Measurements from ENCODE around the gene UBE2M. TPM values are rescaled to one million over a fixed set of nuclear protein-coding genes. Genes with fewer than 3 reads are reported as not detected.

UBE2M gene
- 43.7 and 64.5 TPM in 2 replicates for total RNA-seq (2014; rRNA removed; shearing (Covaris generic))
- polyA plus RNA-seq (2016; fragmentation: Nextera tagmentation; extraction: Ambion mirVana), result 27.6 and 39.8 TPM in 2 replicates
- long read RNA-seq, partial matches to known transcripts, result 0 of 5 reads
- long read RNA-seq, other reads (novel, unspliced or antisense), result 2 of 5 reads

GRCh38 chr19:58558066-58558622 is at the start of gene UBE2M:
TSS of gene UBE2M (minus strand) at chr19:58558611. CDS start at chr19:58558381, 230 bp downstream.
- Histone ChIP-seq H2AFZ (no peak within 1 kb of the TSS), H3K4me3 (peak within 1 kb of the TSS; percentile 84)
- ATAC-seq, result no peak

More at GRCh38 chr19:58558066-58558622, at the start of gene UBE2M:
- peak; percentile 63 for DNase-seq (ENCODE audit: low spot score)
- H3K27me3 ChIP-seq (ENCODE audit: insufficient read depth), result peaks cover 32% of the 10 kb centered on the region
- Mint-ChIP-seq H3K27me3 (ENCODE audit: insufficient read depth, low read depth, poor library complexity) (peaks cover 64% of the 10 kb centered on the region), H3K36me3 (ENCODE audit: low read depth) (peaks cover 39% of the 10 kb centered on the region), H3K27ac (peak within 1 kb of the TSS; percentile 100), H3K4me1 (peaks cover 45% of the 10 kb centered on the region), H3K9me3 (peaks cover 8% of the 10 kb centered on the region; the same call in 2 of the 3 replicates), H3K4me3 (peak within 1 kb of the TSS; percentile 97)
- H3K79me2 ChIP-seq (replicated peaks; ENCODE audit: insufficient read depth), result peaks cover 20% of the 10 kb centered on the region
- H3K4me1 ChIP-seq (ENCODE audit: insufficient read depth), result peaks cover 23% of the 10 kb centered on the region
- peaks cover 54% of the 10 kb centered on the region for H3F3A ChIP-seq (replicated peaks; ENCODE audit: low read depth)
- peak within 1 kb of the TSS; percentile 98 for H3K4me2 ChIP-seq
- peak within 1 kb of the TSS; percentile 98 for H3K27ac ChIP-seq (ENCODE audit: low read depth)
- no peaks in the 10 kb centered on the region; the same call in 1 of the 2 replicates for H4K20me1 ChIP-seq (replicated peaks; ENCODE audit: insufficient read depth)
- H3K36me3 ChIP-seq (ENCODE audit: insufficient read depth), result 0 out of 2 replicates have a peak, but pooled peaks cover 2% of the 10 kb centered on the region
- TF ChIP-seq CTCF (conservative IDR thresholded peaks at IDR 0.05; ENCODE audit: low read depth in 2 of 2) (no peak), NANOG (IDR thresholded peaks at IDR 0.05; ENCODE audit: borderline replicate concordance) (no peak), STAT1 (IDR thresholded peaks at IDR 0.05; ENCODE audit: unreplicated experiment) (no peak), ZNF114 (CRISPR knock-in tag; IDR thresholded peaks at IDR 0.05) (no peak), CREB1 (CRISPR knock-in tag; IDR thresholded peaks at IDR 0.05; ENCODE audit: low read depth) (no peak), ZNF462 (CRISPR knock-in tag; IDR thresholded peaks at IDR 0.05) (no peak), JUNB (IDR thresholded peaks at IDR 0.05; ENCODE audit: unreplicated experiment) (no peak), EZH2phosphoT487 (IDR thresholded peaks at IDR 0.05; ENCODE audit: unreplicated experiment) (no peak), POLR2AphosphoS5 (IDR thresholded peaks at IDR 0.05; ENCODE audit: low read depth) (no peak), EZH2 (IDR thresholded peaks at IDR 0.05; ENCODE audit: low read depth, unreplicated experiment) (no peak), REST (IDR thresholded peaks at IDR 0.05; ENCODE audit: unreplicated experiment) (no peak), ZNF331 (CRISPR knock-in tag; IDR thresholded peaks at IDR 0.05; ENCODE audit: low read depth) (no peak), ETS1 (IDR thresholded peaks at IDR 0.05) (no peak)
- H3K9me2 ChIP-seq (ENCODE audit: insufficient read depth), result peaks cover 5% of the 10 kb centered on the region; the same call in 1 of the 2 replicates

Data from GM23338 (cell line).